GM12872 (cell line): ENCODE data around the gene UPK1A.

Experiments
- CTCF ChIP-seq: IDR thresholded peaks from 3 replicates; pipeline ENCODE4 v1.5.1; 2011; ENCODE audit warnings: low read depth, mild to moderate bottlenecking, low read length, moderate library complexity; ENCODE audit not compliant: insufficient read depth

The UPK1A gene

DNA sequence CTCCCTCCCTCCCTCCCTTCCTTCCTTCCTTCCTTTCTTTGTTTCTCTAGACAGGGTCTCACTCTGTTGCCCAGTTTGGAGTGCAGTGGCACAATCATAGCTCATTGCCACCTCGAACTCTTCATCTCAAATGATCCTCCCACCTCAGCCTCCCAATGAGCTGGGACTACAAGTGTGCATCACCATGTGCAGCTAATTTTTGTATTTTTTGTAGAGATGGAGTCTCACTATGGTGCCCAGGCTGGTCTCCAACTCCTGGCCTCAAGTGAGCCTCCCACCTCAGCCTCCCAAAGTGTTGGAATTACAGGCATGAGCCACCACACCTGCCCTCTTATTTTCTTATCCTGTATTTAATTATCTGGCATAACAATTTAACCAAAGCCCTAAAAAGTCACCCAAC lies 4.4 kb downstream of the UPK1A start:
- no peak for TF ChIP-seq CTCF

DNA sequence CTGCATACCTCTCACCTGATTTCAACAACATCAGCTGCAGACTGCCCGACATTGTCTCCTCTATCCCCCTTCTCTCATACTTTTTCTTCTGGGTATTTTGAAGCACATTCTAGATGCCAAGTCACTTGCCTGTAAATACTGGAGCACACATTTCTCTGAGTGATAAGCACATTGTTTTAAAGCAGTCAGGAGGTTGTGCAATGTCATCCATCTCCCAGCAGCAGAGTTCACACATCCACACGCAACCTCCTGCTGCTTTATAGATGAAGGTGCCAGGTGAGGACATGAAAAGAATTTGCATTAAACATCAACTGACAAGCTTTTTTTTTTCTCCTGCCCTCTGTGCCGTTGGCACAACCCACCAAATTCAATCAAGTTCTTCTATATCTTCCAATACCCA lies 5.5 kb downstream of the UPK1A start:
- TF ChIP-seq CTCF = no peak

- no peak for TF ChIP-seq CTCF
Measured at GRCh38 chr19:35673121-35673804, 6.9 kb downstream of the UPK1A start.

DNA sequence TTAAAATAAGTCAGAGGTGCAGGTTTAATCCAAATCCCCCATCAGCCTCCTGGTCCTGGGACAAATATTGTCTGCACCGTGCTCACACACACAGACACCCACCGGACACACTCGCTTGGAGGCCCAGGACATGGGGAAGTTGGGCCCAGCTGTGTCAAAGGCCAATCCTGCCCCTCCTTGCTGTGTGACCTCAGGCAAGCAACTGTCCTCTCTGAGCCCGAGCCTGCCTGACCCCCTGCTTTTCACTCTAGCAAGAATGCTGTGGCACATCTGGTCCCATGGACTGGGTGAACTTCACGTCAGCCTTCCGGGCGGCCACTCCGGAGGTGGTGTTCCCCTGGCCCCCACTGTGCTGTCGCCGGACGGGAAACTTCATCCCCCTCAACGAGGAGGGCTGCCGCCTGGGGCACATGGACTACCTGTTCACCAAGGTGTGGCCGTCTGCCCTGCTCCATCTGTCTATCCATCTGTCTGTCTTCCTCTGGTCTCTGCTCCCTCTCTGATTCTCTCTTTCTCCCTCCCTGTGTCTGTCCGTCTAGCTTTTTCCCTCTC lies 9.3 kb downstream of the UPK1A start:
- TF ChIP-seq CTCF = no peak

DNA sequence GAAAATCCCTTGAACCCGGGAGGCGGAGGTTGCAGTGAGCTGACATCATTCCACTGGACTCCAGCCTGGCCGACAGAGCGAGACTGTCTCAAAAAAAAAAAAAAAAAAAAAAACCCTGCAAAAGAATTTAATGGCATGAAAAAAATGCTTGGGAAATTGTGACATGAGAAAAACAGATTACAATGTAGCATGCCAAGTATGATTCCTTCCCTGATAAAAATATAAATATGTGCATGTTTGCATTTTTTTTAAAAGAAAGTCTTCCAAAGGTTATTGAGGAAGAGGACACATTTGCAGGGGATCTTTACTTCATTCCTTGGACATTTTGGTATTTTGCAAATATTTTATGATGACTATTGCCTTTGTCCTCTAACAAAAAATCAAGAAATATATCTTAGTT lies 23.5 kb downstream of the UPK1A start:
- TF ChIP-seq CTCF = no peak

- TF ChIP-seq CTCF = no peak
Measured at GRCh38 chr19:35692010-35692409, 25.7 kb downstream of the UPK1A start.

DNA sequence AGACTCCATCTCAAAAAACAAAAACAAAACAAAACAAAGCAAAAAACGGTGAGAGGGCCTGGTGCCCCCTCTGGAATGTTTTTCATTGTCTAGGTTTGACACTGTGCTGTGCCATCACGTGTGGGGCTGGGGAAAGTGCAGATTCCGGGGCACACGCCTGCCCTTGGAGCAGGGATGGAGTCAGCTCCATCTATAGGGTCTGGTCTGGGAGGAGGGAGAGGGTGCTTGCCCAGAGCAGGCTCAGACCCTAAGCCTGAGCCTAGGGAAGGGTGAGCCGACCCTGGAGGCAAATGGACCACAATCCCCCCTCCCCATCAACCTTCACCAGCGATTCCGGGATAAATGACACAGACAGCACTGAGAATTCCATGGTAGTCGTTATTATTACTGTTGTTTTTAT lies 27.1 kb downstream of the UPK1A start:
- no peak for TF ChIP-seq CTCF
